ENCODE measurements around the gene NR3C2.

Gene NR3C2

DNA sequence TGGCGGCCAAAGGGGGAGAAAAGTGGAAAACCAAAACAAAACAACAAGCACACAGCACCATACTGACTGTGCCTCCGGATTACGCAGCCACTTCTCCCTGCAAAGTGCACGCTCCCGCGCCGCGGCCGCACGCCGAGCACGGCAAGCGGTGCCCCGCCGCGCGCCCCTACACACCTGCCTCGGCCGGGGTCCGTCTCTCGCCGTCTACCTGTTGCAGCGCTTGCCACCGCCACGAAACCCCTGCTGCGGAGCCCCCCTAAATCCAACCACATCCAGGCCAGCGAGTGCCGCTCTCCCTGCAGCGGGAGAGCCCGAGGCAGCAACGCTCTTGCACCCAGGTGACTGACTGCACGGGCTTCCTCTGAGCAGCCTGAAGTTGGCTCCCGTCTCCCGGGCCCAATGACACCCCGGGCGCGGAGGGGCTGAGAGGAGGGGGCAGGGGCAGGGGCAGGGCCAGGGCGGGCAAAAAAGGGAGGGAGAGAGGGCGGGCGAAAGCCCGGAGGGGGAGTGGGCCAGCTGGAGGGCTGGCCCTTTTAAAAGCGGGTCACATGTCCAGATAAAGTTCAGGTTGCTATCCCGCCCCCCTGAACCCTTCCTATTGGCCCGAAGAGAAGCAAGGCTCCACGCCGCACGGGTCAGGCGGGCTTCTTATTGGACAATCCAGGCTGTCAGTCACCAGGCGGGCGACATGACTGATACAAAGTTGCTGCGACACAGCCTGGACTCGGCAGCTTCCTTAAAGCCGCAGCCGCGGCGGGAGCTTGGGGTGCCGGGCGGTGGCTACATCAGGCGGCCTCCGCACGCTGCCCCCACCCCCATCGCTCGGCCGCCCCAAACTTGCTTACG is at the start of gene NR3C2:
Gene NR3C2, minus strand, starts transcription at position 429 of the 846 bp plus-strand sequence.
- in situ Hi-C loops (cut with MboI; ENCODE audit: low sequenced_read_pairs) = no loop called here

- in situ Hi-C loops (cut with MboI; ENCODE audit: low sequenced_read_pairs) = no loop called here
Measured at GRCh38 chr4:148487181-148487580, 45.0 kb upstream of the NR3C2 start.

- in situ Hi-C loops (cut with MboI; ENCODE audit: low sequenced_read_pairs) = no loop called here
Measured at GRCh38 chr4:148481636-148482035, 39.4 kb upstream of the NR3C2 start.

GRCh38 chr4:148477276-148477675 is 35.1 kb upstream of the NR3C2 start:
- in situ Hi-C loops (cut with MboI; ENCODE audit: low sequenced_read_pairs) = no loop called here

- in situ Hi-C loops (cut with MboI; ENCODE audit: low sequenced_read_pairs) = no loop called here
Measured at GRCh38 chr4:148469938-148470337, 27.7 kb upstream of the NR3C2 start.

GRCh38 chr4:148454835-148455234 is 12.6 kb upstream of the NR3C2 start:
- in situ Hi-C loops (cut with MboI; ENCODE audit: low sequenced_read_pairs) = no loop called here

GRCh38 chr4:148453833-148454232 is 11.6 kb upstream of the NR3C2 start:
- in situ Hi-C loops (cut with MboI; ENCODE audit: low sequenced_read_pairs) = no loop called here

GRCh38 chr4:148452970-148453369 is 10.8 kb upstream of the NR3C2 start:
- in situ Hi-C loops (cut with MboI; ENCODE audit: low sequenced_read_pairs) = no loop called here

DNA sequence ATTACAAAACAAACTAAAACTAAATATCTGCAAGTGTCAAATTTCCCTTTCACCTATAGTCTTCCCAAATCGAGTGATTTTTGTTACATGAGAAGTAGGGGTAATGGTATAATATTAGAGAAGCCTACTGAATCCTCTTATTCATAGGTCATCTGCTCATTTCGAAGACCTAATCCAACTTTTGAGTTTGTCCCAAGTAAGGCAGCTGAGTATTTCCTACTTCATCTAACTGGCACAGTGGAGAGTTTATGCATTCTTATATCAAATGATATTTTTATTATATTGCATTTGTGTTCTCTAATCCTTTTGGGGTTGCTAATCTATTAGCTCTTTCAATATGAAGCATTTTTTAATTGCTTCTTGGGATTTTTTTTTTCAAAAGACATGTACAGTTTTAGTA is 7.7 kb upstream of the NR3C2 start:
- in situ Hi-C loops (cut with MboI; ENCODE audit: low sequenced_read_pairs) = no loop called here

- in situ Hi-C loops (cut with MboI; ENCODE audit: low sequenced_read_pairs) = no loop called here
Measured at GRCh38 chr4:148448141-148448540, 5.9 kb upstream of the NR3C2 start.

GRCh38 chr4:148447681-148448080 is 5.5 kb upstream of the NR3C2 start:
- in situ Hi-C loops (cut with MboI; ENCODE audit: low sequenced_read_pairs) = no loop called here

DNA sequence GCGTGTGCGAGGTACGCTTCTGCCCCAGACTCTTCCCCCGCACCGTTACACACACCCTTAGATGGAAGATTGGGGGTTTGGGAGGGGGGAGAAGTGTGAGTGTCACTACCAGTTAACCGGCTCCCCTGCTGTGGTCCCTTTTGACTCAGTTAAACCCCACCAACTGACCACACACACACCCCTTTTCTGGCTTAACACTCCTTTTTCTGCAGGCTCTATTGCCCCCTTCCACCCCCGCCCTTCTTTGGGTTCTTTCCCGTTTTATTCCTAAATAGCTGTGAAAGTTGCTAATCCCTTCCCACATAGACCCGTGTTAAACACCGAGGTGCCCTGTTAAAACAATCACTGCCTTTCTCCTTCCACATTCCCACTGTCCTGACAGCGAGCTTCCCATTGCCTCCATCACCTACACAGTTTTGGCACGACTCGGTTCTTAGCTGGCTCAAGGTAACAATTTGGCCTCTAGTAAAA is 3.7 kb upstream of the NR3C2 start:
- in situ Hi-C loops (cut with MboI; ENCODE audit: low sequenced_read_pairs) = no loop called here

- in situ Hi-C loops (cut with MboI; ENCODE audit: low sequenced_read_pairs) = no loop called here
Measured at GRCh38 chr4:148445071-148445859, 3.1 kb upstream of the NR3C2 start.

GRCh38 chr4:148444296-148445070 is 2.3 kb upstream of the NR3C2 start:
- in situ Hi-C loops (cut with MboI; ENCODE audit: low sequenced_read_pairs) = no loop called here

DNA sequence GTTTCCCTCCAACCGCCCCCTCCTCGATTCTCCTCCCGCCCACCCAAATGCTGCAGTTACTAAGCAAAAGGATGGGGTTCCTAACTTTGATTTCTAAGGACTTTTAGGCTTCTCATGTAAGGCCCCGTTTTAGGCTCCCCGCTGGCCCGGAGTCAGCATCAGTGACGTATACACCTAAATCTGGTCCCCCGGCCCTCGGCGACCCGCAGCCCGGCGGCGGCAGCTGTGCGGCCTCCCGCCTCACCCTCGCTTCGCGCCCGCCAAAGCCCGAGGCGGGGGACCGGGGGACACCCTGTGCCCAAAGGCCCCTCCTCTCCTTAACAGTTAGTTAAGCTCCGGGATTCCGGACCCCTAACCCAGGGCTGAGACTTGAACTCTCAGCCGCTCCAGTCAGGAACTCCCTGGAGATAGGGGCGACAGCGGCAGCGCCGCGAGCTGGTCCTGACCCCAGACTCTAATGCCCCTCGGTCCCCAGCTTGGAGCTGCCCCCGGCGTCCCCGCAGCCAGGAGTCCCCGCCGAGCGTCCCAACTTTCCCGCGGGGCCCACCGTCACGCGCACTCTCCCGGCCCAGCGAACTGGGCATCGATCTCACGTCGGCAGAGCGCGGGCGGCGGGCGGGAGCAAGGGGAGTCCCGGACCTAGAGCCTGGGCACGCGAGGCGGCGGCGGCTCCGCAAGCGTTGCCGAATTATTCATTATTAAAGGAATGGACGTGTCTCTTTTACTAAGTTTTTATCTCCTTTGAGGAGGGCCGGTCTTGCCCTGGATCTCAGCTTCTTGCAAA is 1.5 kb upstream of the NR3C2 start:
- in situ Hi-C loops (cut with MboI; ENCODE audit: low sequenced_read_pairs) = no loop called here

GRCh38 chr4:148442832-148443511 is 758 bp upstream of the NR3C2 start:
- in situ Hi-C loops (cut with MboI; ENCODE audit: low sequenced_read_pairs) = no loop called here

- in situ Hi-C loops (cut with MboI; ENCODE audit: low sequenced_read_pairs) = no loop called here
Measured at GRCh38 chr4:148441624-148441985, 609 bp downstream of the NR3C2 start.

DNA sequence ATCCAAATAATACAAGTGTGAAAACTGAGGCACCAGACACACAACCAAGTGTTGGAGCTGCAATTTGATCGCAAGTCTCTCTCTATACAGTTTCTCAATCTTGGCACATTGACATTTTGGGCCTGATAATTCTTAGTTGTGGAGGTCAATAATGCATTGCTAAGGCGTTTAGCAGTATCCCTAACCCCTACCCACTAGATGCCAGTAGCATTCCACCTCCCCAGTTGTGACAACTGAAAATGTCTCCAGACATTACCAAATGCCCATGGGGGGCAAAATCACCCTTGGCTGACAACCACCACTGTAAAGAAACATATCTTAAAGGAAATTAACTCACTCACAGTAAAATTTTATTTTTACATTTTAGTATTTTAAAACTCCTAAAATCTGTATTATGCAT is 4.2 kb downstream of the NR3C2 start:
- in situ Hi-C loops (cut with MboI; ENCODE audit: low sequenced_read_pairs) = no loop called here

GRCh38 chr4:148437439-148437838 is 4.8 kb downstream of the NR3C2 start:
- in situ Hi-C loops (cut with MboI; ENCODE audit: low sequenced_read_pairs) = no loop called here

GRCh38 chr4:148436512-148436911 is 5.7 kb downstream of the NR3C2 start:
- in situ Hi-C loops (cut with MboI; ENCODE audit: low sequenced_read_pairs) = no loop called here

All from HL-60/S4 (cell line).